Measurements from ENCODE around the gene ERN1.

The ERN1 gene

GRCh38 chr17:64056269-64057005 is 73.5 kb downstream of the ERN1 start:
- no peak for DNase-seq

- DNase-seq, result no peak
Observed at GRCh38 chr17:64055183-64056142, 74.5 kb downstream of the ERN1 start.

GRCh38 chr17:64054304-64054703 is 75.6 kb downstream of the ERN1 start:
- no peak for DNase-seq

GRCh38 chr17:64053101-64053500 is 76.8 kb downstream of the ERN1 start:
- no peak for DNase-seq

- DNase-seq, result no peak
Observed at GRCh38 chr17:64051153-64051552, 78.8 kb downstream of the ERN1 start.

GRCh38 chr17:64048805-64049204 is 81.1 kb downstream of the ERN1 start:
- no peak for DNase-seq

GRCh38 chr17:64045176-64045575 is 84.8 kb downstream of the ERN1 start:
- no peak for DNase-seq

- DNase-seq, result no peak
Observed at GRCh38 chr17:64042700-64043485, 87.1 kb downstream of the ERN1 start.

GRCh38 chr17:64041912-64042311 is 88.0 kb downstream of the ERN1 start:
- no peak for DNase-seq

GRCh38 chr17:64040206-64040605 is 89.7 kb downstream of the ERN1 start:
- no peak for DNase-seq

GRCh38 chr17:64039106-64039400 is 90.9 kb downstream of the ERN1 start:
- no peak for DNase-seq

GRCh38 chr17:64038331-64039105 is 91.4 kb downstream of the ERN1 start:
- DNase-seq, result no peak

- no peak for DNase-seq
Observed at GRCh38 chr17:64037802-64038201, 92.1 kb downstream of the ERN1 start.

- DNase-seq, result no peak
Observed at GRCh38 chr17:64037180-64037579, 92.8 kb downstream of the ERN1 start.

GRCh38 chr17:64036198-64036922 is 93.6 kb downstream of the ERN1 start:
- no peak for DNase-seq

GRCh38 chr17:64032081-64032480 is 97.9 kb downstream of the ERN1 start:
- DNase-seq, result no peak

- no peak for DNase-seq
Observed at GRCh38 chr17:64028874-64029464, 101.0 kb downstream of the ERN1 start.

- DNase-seq, result no peak
Observed at GRCh38 chr17:64025732-64026294, 104.1 kb downstream of the ERN1 start.

- DNase-seq, result no peak
Observed at GRCh38 chr17:64024781-64025731, 104.9 kb downstream of the ERN1 start.

- no peak for DNase-seq
Observed at GRCh38 chr17:64024215-64024654, 105.7 kb downstream of the ERN1 start.

All from SIG-M5 (cell line).